DMS79 (cell line): ENCODE results near the gene VPS36.
"Not testable (repeated sequence)": the region's sequence is repeated elsewhere in the genome, so short reads cannot be mapped to it uniquely, and the experiment has no call there.

Experiments
- DNase-seq: peaks from one replicate; lab custom pipeline; 2025; lab: John Stamatoyannopoulos, UW

The VPS36 gene

DNA sequence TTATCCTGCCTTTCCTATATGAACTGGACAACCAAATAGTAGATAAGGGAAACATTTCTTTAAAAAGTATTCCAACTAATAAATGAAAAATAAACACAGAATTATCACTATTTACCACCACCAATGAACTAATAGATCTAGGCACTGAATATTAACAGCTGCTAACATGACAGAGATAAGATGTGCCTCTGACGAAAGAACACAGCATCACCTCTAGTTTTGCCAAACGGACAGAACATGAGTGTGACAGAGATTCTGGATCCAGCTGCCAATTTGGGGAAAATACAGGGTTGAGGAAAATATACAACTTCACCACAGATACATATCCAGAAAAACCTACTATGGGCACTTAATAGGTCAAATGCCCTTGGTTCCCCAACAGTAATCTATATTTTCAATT is 18.0 kb downstream of the VPS36 start:
- no peak for DNase-seq

DNA sequence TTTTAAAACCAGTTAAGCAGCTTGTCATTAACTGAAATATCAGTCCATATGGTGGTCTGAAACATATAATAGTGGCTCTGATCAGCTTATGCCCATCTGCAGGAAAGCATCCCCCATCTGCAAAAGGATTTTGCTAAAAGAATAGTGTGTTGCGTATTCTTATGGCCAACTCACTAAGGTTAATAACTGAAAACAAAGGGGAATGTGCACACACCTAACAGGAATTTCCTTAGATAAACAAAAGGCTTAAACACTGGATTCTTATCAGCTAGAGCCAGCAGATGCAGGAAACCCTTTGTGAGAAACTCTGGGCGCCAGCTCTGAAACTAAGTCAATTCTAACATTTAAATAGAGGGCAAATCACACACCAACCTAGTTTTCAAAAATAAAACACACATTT is 22.1 kb downstream of the VPS36 start:
- no peak for DNase-seq

DNA sequence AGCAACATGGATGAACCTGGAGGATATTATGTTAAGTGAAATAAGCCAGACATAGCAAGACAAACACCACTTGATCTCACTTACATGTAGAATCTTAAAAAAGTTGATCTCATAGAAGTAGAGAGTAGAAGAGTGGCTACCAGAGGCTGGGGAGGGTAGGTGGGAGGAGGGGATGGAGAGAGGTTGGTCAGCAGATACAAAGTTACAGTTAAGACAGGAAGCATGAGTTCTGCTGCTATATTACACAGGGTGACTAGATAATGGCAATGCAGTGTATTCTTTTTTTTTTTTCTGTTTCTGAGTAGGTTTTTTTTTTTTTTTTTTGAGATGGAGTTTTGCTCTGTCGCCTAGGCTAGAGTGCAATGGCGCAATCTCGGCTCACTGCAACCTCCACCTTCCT is 29.2 kb downstream of the VPS36 start:
- no peak for DNase-seq

DNA sequence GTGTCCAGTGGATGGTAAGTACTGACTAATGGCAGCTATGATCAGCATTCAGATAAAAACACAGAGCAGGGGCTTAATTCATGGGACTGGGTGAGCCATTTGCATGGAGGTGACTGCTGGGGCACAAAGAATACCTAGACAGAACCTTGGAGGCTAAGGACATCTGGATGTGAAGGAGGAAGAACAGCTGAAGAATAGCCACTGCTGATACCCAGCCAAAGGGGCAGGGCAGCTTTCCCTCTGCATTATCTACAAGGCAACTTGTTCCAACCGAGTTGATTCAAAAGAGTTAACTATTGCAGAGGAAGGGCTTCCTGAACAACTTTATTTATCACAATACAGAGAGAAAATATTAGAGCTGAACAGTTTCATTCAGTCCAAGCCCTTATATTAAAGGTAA is 31.4 kb downstream of the VPS36 start:
- DNase-seq = no peak

DNA sequence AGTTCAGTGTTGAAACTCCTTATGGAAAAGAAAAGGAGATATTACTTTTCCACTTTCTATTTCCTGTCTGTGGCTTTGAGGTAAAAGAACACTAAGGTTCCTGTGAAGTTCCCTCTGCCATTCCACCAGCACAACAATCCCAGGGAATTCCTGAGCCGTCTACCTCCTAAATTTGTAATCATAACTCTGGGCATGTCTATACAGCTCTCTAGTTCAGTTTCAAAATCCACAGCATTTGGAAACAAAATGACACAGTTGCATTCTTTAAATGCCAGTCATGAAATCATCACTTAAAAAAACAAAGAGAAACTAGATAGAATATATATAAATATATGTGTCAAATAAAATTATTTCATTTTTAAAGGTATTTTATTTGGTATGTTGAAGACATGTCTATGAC is 35.5 kb downstream of the VPS36 start:
- DNase-seq = no peak

DNA sequence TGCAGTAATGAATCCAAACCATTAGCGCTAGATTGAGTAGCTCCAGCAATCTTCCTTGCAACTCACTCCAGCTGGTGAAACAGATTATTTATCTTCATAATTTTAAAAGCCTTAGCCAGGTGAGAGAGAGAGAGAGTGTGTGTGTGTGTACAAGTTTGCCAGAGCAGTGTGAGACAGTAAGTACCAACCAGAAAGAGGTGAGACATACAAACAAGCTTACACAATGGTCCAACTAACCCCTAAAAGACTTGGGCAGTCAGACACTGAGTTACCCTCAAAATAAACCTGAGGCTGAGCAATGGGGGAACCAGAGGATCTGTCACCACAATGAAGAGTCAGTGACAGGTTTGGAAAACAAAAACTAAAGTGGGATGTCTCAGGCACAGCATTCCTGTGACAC is 36.4 kb downstream of the VPS36 start:
- no peak for DNase-seq

DNA sequence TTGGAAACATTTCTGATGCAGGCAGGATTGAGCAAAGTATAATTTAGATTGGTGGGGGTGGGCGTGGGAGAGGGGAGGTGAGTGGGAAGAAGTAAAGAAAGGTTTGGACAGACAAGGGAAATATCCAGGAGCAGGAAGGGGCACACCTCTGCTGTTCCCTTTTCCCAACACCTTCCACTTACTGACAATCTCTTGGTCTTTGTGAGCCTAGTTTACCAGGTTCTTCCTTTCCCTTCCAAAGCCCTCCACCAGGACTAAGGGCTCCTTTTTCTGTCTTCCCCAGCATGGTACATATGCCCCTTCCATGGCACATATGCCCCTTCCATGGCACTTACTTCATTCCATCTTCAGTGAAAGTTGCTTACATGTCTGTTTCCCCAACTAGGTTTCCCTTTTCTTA is 38.3 kb downstream of the VPS36 start:
- no peak for DNase-seq

DNA sequence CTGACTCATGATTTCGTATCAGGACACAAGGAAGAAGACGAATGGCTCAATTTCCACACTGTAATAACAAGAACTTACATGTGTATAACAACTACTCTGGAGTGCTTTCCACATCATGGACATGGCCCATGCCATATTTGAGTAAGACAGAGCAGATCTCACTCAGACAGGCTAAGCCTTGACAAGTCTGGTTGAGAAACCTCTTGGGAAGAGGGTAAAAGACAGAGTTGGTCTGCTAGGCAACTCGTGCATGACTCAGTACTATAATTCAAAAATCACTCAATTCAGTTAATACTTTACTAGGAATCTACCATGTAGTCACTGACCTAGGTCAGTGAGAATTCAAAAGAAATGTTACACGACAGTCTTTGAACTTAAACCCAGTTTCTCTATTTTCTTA is 38.8 kb downstream of the VPS36 start:
- no peak for DNase-seq

DNA sequence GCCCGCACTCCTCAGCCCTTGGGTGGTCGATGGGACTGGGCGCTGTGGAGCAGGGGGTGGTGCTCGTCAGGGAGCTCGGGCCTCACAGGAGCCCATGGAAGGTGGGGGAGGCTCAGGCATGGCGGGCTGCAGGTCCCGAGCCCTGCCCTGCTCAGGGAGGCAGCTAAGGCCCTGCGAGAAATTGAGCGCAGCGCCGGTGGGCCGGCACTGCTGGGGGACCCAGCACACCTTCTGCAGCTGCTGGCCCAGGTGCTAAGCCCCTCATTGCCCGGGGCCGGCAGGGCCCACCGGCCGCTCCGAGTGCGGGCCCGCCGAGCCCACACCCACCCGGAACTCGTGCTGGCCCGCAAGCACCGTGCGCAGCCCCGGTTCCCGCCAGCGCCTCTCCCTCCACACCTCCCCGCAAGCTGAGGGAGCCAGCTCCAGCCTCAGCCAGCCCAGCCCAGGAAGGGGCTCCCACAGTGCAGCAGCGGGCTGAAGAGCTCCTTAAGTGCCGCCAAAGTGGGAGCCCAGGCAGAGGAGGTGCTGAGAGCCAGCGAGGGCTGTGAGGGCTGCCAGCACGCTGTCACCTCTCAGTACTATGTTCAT is 42.3 kb downstream of the VPS36 start:
- DNase-seq = peak; percentile 41

DNA sequence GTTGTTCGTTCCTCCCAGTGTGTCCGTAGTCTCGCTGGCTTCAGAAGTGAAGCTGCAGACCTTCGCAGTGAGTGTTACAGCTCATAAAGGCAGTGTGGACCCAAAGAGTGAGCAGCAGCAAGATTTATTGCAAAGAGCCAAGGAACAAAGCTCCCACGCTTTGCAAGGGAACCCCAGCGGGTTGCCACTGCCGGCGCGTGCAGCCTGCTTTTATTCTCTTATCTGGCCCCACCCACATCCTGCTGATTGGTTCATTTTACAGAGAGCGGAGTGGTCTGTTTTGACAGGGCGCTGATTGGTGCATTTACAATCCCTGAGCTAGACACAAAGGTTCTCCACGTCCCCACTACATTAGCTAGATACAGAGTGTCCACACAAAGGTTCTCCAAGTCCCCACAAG is 43.0 kb downstream of the VPS36 start:
- DNase-seq = not testable (repeated sequence)

DNA sequence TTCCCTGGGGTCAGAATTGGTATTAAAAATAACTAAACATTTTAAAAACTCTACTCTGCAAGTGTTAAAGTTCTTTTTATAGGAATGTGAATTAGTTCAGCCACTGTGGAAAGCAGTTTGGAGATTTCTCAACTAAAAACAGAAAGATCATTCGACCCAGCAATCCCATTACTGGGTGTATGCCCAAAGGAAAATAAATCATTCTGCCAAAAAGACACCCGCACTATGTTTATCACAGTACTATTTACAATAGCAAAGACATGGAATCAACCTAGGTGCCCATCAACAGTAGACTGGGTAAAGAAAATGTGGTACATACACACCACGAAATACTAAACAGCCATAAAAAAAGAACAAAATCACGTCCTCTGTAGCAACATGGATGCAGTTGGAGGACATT is 43.8 kb downstream of the VPS36 start:
- no peak for DNase-seq

DNA sequence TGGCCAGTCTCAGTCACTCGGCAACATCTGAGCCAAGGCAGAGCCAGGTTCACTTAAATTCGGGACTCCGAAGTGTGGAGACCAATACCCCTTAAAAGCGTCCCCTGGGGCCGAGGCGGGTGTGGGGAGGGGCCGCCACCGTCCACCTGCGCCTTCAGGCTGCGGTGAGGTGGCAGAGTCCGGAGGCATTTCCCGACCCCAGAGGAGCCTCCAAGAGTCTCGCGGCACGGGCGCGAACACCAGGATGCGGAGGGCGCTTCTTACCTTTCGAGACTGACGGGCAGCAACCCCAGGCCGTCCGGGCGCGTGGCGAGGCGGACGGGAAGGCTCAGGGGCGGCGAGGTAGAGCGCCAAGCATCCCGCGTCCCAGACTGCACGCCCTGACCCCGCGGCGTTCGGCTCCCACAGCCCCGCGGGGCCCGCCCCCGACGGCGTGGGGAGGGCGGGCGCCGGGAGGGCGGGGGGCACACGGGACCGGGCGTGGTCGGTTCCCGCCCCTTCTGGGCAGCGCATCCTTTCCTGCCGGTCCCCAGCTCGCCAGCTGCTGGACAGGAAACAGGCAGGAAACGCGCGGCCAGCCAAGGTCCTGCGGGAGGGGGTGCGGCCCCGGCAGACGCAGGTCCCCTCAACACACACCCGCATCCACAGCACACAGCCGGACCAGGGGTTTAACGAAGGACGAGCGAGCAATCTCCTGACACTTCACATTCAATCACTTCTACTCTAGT is 44.5 kb downstream of the VPS36 start, which contains the start of gene THSD1:
THSD1 (minus strand) TSS at position 406 of the 728 bp plus-strand sequence. CDS start 3,572 bp downstream, outside the sequence.
- DNase-seq = no peak

DNA sequence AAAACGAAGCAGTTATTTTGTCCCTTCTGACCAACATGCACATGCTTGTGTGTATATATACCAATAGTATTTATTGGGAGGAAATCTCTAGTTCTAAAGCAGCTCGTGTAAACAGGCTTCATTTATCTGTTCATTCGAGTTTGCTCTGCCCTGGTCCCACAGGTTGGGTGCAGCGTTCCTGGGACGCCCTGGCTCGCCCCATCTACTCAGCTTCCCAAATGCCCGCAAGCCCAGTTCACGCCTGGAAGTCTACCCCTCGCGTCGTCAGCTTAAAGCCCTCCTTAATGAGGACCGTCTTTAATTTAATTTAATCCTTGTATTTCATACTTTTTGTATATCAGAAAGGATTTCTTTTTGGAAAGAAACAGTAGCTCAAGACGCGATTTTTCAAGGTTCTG is 45.1 kb downstream of the VPS36 start:
- no peak for DNase-seq

DNA sequence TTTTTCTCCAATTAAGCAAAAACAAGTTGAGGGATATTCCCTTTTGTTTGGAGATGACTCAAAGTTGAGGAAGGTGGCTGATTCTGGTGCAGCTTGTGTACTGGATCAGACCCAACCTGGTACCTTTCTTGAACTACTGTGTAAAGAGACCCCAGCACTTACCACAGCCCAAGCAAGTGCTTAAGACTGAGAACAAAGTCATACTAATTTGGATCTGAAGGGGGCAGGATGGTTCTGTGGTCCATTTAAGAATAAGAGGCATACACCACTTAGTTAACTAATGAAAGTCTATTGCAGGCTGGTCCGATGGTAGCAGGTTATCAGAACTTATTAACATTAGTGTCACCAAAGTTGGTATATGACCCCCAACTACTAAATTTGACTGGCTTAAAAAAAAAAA is 50.7 kb downstream of the VPS36 start:
- DNase-seq = no peak

DNA sequence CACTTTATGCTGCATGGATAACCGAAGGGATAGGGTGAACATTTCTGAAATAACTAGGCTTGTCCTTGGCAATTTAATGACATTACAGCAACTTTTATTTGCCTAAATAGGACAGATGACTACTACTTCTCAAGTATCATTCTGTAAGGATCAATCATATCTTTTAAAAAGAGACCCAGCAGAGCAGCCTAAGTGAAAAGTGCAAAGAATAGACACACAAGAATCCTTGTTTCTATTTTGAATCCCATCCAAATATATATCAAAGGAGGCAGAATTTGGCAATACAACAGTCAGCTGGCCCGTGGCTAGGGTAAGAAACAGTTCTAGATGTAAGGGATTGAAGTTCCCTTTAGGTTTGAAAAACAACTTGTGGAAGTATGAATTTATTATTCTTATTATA is 51.4 kb downstream of the VPS36 start:
- DNase-seq = no peak

DNA sequence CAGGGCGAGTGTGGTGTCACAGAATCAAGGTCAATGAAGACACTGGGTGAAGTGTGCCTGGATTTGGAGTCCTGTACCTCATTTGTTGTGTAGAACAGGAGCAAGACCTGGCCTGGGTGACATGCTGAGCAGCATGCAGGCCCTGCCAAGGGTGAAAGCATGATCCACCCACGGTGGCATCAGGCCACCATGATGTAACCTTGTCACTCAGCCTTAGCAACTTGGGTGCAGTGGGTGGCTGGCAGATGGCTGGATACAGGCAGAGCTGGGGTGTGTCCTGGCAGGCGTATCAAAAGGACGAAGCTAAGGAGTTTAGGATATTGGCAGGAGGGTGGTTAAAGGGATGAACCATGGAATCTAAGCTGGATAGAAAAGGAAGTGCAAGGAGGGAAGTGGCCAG is 54.7 kb downstream of the VPS36 start:
- DNase-seq = no peak

DNA sequence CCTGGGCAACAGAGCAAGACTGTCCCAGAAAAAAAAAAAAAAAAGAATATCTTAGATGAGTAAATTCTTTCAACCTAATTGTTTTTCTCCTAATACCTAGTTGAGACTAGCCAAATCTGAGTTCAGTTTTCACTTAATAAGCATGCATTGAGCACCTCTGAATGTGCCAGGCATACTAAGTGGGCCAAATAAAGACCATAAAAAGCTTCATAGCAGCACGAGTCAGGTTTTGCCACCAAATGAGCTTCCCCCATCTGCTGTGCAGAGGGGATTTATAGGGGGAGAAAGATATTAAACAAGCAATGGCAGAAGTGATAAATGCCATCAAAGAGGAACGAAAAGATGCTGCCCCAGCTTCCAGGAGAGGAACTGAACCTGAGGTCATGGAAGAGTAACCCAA is 55.8 kb downstream of the VPS36 start:
- no peak for DNase-seq

DNA sequence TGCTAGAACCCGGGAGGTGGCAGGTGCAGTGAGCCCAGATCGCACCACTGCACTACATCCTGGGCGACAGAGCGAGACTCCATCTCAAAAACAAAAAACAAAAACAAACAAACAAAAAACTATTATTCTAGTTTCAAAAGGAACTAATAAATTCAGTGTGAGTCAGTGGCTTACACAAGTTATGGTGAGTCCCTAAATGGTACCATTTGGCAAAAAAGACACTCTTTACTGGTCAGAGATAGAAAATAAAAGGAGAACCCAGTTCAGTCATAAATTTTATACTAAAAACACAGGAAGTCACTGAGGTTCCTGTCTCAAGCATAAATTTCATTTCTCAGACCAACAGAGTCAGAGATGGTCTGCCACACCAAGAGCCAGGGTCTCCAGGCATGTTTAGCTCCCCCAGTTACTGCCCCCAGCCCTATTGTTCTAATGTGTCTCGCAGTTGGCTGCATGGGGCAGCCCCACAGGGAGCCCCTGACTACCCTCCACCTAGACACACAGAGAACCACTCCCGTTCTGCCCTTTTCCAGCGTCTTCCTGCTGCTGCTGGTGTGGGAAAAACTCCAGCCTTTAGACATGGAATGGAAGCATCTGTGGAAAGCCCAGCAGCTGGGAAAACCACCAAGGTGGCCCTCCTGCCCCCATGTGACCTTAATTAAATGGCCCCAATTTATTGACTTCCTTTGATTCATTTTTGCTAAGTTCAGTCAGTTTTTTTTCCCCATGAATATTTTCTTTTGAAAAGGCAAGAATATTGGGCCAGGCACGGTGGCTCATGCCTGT is 56.7 kb downstream of the VPS36 start:
- no peak for DNase-seq

DNA sequence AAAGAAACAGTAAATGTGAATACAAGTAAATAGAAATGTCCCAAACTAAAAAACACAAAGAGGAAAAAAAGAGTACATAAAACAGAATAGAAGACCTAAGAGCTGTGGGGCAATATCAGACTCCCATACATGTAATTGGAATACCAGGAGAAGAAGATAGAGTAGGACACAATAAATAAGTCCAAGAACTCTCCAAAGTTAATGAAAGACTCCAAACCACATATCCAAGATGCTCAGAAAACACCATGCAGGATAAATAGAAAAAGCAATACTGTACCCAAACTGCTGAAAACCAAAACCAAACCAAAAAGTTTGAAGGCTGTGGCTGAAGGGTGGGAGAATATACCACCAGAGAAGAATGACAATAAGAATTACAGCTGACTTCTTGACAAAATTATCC is 62.7 kb downstream of the VPS36 start:
- no peak for DNase-seq

DNA sequence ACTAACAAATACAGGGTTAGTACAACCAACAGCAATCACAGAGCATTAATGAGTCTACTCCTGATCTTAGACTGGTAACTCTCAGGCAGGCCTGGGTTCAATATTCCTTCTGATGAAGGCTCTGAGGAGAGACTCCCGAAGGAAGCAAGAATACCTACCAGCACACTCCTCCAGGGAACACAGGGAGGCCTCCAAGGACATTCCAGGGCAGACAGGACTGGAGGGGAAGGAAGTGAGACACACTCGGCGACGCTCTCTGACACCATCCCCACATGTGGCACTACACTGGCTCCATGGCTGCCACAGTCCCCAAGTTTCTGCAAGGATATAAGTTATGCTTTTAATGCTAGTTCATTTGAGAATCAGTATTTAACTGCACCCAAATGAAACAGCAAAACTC is 64.6 kb downstream of the VPS36 start:
- no peak for DNase-seq

DNA sequence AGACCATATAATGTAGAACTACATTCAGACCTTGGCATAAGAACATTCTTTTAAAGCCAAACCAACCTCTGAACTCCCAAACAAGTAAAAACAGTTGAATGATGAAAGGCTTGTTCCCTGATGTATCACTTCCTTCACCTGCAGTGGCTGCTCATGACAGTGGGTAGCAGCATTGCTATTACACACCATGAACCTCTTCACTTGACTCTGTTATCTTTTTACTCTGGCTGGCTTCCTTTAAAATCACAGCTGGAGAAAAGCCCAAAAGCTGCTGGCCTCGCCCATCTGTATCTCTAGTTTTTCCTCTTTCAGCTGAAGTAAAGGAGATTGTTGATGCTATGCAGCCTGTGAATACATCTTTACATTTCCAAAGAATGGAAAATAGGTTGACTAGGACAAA is 67.1 kb downstream of the VPS36 start:
- no peak for DNase-seq

DNA sequence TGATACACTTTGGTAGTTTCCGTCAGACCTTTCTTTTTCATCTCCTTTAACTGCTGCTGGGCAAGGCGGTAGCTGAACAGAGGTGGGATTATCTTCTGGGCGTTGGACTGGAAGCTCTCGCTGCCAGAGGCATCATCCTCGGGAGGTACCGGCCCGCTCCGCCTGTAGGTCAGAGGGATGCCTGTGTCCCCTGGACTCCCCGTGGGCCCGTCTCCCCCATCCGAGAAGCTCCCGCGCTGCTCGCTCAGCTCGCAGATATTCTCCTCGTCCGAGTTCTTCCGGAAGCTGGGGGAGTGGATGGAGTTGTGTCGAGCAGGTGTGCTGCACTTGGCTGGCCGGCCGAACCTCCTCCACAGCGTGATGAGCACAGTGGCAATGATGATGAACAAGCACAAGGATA is 72.1 kb downstream of the VPS36 start:
- DNase-seq = no peak

DNA sequence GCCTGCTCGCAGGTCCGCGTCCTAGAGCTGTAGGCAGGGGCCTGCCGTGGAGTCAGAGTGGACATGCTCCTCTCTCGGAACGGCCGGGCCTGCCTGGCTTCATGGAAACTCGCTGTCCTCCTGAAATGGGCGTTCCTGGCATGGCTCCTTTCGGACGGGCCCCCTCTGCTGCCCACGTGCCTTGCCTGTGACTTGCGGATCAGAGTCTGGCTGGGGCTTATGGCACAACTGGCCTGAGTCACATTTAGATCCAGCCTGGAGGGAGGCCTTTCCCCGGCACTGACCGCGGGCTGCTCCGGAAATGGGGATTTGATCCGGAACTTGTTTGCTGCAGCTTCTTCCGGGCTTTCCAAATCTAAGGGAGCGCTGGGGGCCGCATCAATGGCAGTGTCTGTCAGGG is 72.5 kb downstream of the VPS36 start:
- DNase-seq = no peak
